Measurements from ENCODE around the gene EXOC6. TPM values are rescaled to one million over a fixed set of nuclear protein-coding genes. Genes with fewer than 3 reads are reported as not detected.

Gene EXOC6
- total RNA-seq, 4 donors from 2014 or later, result 5.9 to 16.6 (median 11.2) TPM

GRCh38 chr10:93061594-93062513, 213.5 kb downstream of the EXOC6 start:
- H3K4me1 ChIP-seq, result peaks cover 0 to 41% (median 12%) of the 10 kb centered on the region in 4 donors
- peak overlapping the region in 2 of 4 donors; percentile 21 to 44 for H3K4me3 ChIP-seq
- no peak overlapping the region for H3K27ac ChIP-seq
- DNase-seq (ENCODE audit: low spot score in 2 of 2), result no peak
- H3K27me3 ChIP-seq, result peaks cover 0 to 77% of the 10 kb centered on the region in 2 donors
- 20 to 24% methylated on average over 56 to 57 of the region's 57 CpGs for WGBS, 2 donors
- no peaks in the 10 kb centered on the region for H3K9me3 ChIP-seq
- H3K36me3 ChIP-seq, result peaks cover 0 to 24% (median 0%) of the 10 kb centered on the region in 3 donors
- TF ChIP-seq EP300 (IDR thresholded peaks at IDR 0.05), result no peak
- no peak for TF ChIP-seq POLR2A (IDR thresholded peaks at IDR 0.05)
- no peak for TF ChIP-seq CTCF (IDR thresholded peaks at IDR 0.05)

GRCh38 chr10:93062514-93063143, 214.3 kb downstream of the EXOC6 start:
- Histone ChIP-seq H3K4me1 (peaks cover 0 to 41% (median 12%) of the 10 kb centered on the region in 4 donors), H3K9me3 (no peaks in the 10 kb centered on the region), H3K4me3 (peak overlapping the region in 2 of 4 donors; percentile 21 to 44), H3K27me3 (peaks cover 0 to 85% of the 10 kb centered on the region in 2 donors), H3K36me3 (peaks cover 0 to 24% (median 0%) of the 10 kb centered on the region in 3 donors), H3K27ac (no peak overlapping the region)
- 2 to 4% methylated on average over 35 to 56 of the region's 68 CpGs for WGBS, 2 donors
- peak in 3 of 5 experiments; percentile 22 to 26 (median 25) for TF ChIP-seq CTCF (IDR thresholded peaks at IDR 0.05)
- TF ChIP-seq POLR2A (IDR thresholded peaks at IDR 0.05), result no peak
- TF ChIP-seq EP300 (IDR thresholded peaks at IDR 0.05), result no peak
- DNase-seq (ENCODE audit: low spot score in 2 of 2), result no peak

GRCh38 chr10:93063144-93063976, 215.0 kb downstream of the EXOC6 start:
- Histone ChIP-seq H3K27ac (no peak overlapping the region), H3K4me1 (peaks cover 0 to 46% (median 13%) of the 10 kb centered on the region in 4 donors), H3K9me3 (no peaks in the 10 kb centered on the region), H3K4me3 (peak overlapping the region in 1 of 4 donors; percentile 44), H3K36me3 (peaks cover 0 to 17% (median 0%) of the 10 kb centered on the region in 3 donors), H3K27me3 (peaks cover 0 to 92% of the 10 kb centered on the region in 2 donors)
- TF ChIP-seq EP300 (IDR thresholded peaks at IDR 0.05) (no peak), CTCF (IDR thresholded peaks at IDR 0.05) (no peak), POLR2A (IDR thresholded peaks at IDR 0.05) (no peak)
- DNase-seq (ENCODE audit: low spot score in 2 of 2), result no peak
- 21 to 45% methylated on average over 17 to 41 of the region's 43 CpGs for WGBS, 2 donors

- WGBS, 2 donors, result 82 to 87% methylated on average over 4 to 9 of the region's 9 CpGs
- peaks cover 0 to 100% of the 10 kb centered on the region in 2 donors for H3K27me3 ChIP-seq
- H3K4me3 ChIP-seq, result no peak overlapping the region
- H3K4me1 ChIP-seq, result peaks cover 0 to 53% (median 14%) of the 10 kb centered on the region in 4 donors
- no peak for TF ChIP-seq POLR2A (IDR thresholded peaks at IDR 0.05)
- TF ChIP-seq CTCF (IDR thresholded peaks at IDR 0.05), result no peak
- TF ChIP-seq EP300 (IDR thresholded peaks at IDR 0.05), result no peak
- peaks cover 0 to 13% (median 0%) of the 10 kb centered on the region in 3 donors for H3K36me3 ChIP-seq
- no peak for DNase-seq (ENCODE audit: low spot score in 2 of 2)
- H3K27ac ChIP-seq, result no peak overlapping the region
- no peaks in the 10 kb centered on the region for H3K9me3 ChIP-seq
These were observed 215.8 kb downstream of the EXOC6 start for GRCh38 chr10:93063977-93064660.
